T-helper 22 cell (primary cell): ENCODE results near the gene RAD51AP2.
"Not testable (repeated sequence)": the region's sequence is repeated elsewhere in the genome, so short reads cannot be mapped to it uniquely, and the experiment has no call there.

Source experiments
- DNase-seq: peaks from one replicate; pipeline ENCODE4 v3.0.0-alpha.2; 2020; ENCODE audit warnings: low read depth

Gene RAD51AP2

GRCh38 chr2:17518212-17519154 is at the start of gene RAD51AP2:
TSS of gene RAD51AP2 (minus strand) at chr2:17518440. CDS start at chr2:17518415, 25 bp downstream.
- DNase-seq = no peak

GRCh38 chr2:17565726-17566125 is 47.5 kb upstream of the RAD51AP2 start:
- not testable (repeated sequence) for DNase-seq

- DNase-seq = no peak
Observed at GRCh38 chr2:17558878-17559277, 40.6 kb upstream of the RAD51AP2 start.

- no peak for DNase-seq
Observed at GRCh38 chr2:17558053-17558452, 39.8 kb upstream of the RAD51AP2 start.

- DNase-seq = no peak
Observed at GRCh38 chr2:17557596-17557995, 39.4 kb upstream of the RAD51AP2 start.

- no peak for DNase-seq
Observed at GRCh38 chr2:17555150-17555549, 36.9 kb upstream of the RAD51AP2 start.

GRCh38 chr2:17550907-17551306 is 32.7 kb upstream of the RAD51AP2 start:
- DNase-seq = no peak

- DNase-seq = no peak
Observed at GRCh38 chr2:17547737-17548136, 29.5 kb upstream of the RAD51AP2 start.

- no peak for DNase-seq
Observed at GRCh38 chr2:17547237-17547636, 29.0 kb upstream of the RAD51AP2 start.

- DNase-seq = no peak
Observed at GRCh38 chr2:17545680-17546613, 27.7 kb upstream of the RAD51AP2 start.

- no peak for DNase-seq
Observed at GRCh38 chr2:17544256-17544655, 26.0 kb upstream of the RAD51AP2 start.

- DNase-seq = no peak
Observed at GRCh38 chr2:17543848-17544247, 25.6 kb upstream of the RAD51AP2 start.

GRCh38 chr2:17543131-17543660 is 25.0 kb upstream of the RAD51AP2 start:
- no peak for DNase-seq

- no peak for DNase-seq
Observed at GRCh38 chr2:17542471-17542870, 24.2 kb upstream of the RAD51AP2 start.

- no peak for DNase-seq
Observed at GRCh38 chr2:17541531-17541950, 23.3 kb upstream of the RAD51AP2 start.

GRCh38 chr2:17540813-17541530 is 22.7 kb upstream of the RAD51AP2 start:
- DNase-seq = no peak

- DNase-seq = no peak
Observed at GRCh38 chr2:17540093-17540812, 22.0 kb upstream of the RAD51AP2 start, which contains the start of gene VSNL1. TSS of gene VSNL1 (plus strand) at chr2:17540696. CDS start at chr2:17592075, 51,379 bp downstream.

- DNase-seq = no peak
Observed at GRCh38 chr2:17539611-17540092, 21.4 kb upstream of the RAD51AP2 start.

GRCh38 chr2:17538844-17539554 is 20.8 kb upstream of the RAD51AP2 start:
- DNase-seq = no peak
